GM23338 (cell line): ENCODE results near the gene PDC. TPM values are rescaled to one million over a fixed set of nuclear protein-coding genes. Genes with fewer than 3 reads are reported as not detected.

Source experiments
- ATAC-seq: fragments of 200-7000 bp; cut with Tn5 transposase; 3 replicates; pipeline ENCODE4 v1.9.1; 2020
- DNase-seq: peaks from one replicate; pipeline ENCODE4 v3.0.0-alpha.2; 2015; ENCODE audit warnings: low spot score
- H2AFZ ChIP-seq: fragments of 200-600 bp; sonication (generic); 2 replicates; pipeline ENCODE4 v1.8.0; 2016; ENCODE audit warnings: antibody characterized with exemption, mild to moderate bottlenecking, moderate library complexity
- H3F3A ChIP-seq: fragments of 200-600 bp; sonication (generic); replicated peaks from 2 replicates; pipeline ENCODE4 v1.8.0; 2017; ENCODE audit warnings: antibody characterized with exemption, mixed run types, low read depth
- H3K27ac ChIP-seq: fragments of 200-600 bp; sonication (generic); 2 replicates; pipeline ENCODE4 v1.6.1; 2016; ENCODE audit warnings: low read depth
- H3K27me3 ChIP-seq: fragments of 200-600 bp; sonication (generic); 2 replicates; pipeline ENCODE4 v1.8.0; 2016; ENCODE audit warnings: mild to moderate bottlenecking, mixed run types, moderate library complexity; ENCODE audit not compliant: insufficient read depth
- H3K36me3 ChIP-seq: fragments of 200-600 bp; sonication (generic); 2 replicates; pipeline ENCODE4 v1.8.0; 2016; ENCODE audit warnings: mild to moderate bottlenecking; ENCODE audit not compliant: insufficient read depth
- H3K4me1 ChIP-seq: fragments of 200-600 bp; sonication (generic); 2 replicates; pipeline ENCODE4 v1.8.0; 2016; ENCODE audit warnings: mild to moderate bottlenecking, moderate library complexity; ENCODE audit not compliant: insufficient read depth
- H3K4me2 ChIP-seq: fragments of 200-600 bp; sonication (generic); 2 replicates; pipeline ENCODE4 v1.7.1; 2017; ENCODE audit warnings: mixed run types
- H3K4me3 ChIP-seq: fragments of 200-600 bp; sonication (generic); 2 replicates; pipeline ENCODE4 v1.6.1; 2016; ENCODE audit warnings: mixed run types
- H3K79me2 ChIP-seq: fragments of 200-600 bp; sonication (generic); replicated peaks from 2 replicates; pipeline ENCODE4 v1.8.0; 2017; ENCODE audit warnings: mild to moderate bottlenecking; ENCODE audit not compliant: insufficient read depth
- H3K9me2 ChIP-seq: fragments of 200-600 bp; sonication (generic); 2 replicates; pipeline ENCODE4 v1.8.0; 2017; ENCODE audit not compliant: insufficient read depth
- H4K20me1 ChIP-seq: fragments of 200-600 bp; sonication (generic); replicated peaks from 2 replicates; pipeline ENCODE4 v1.8.0; 2017; ENCODE audit warnings: mild to moderate bottlenecking; ENCODE audit not compliant: insufficient read depth
- H3K27ac Mint-ChIP-seq: 2 replicates; pipeline ENCODE4 v1.8.0; 2020; ENCODE audit warnings: inconsistent platforms, mild to moderate bottlenecking, moderate library complexity, mixed read lengths
- H3K27me3 Mint-ChIP-seq: 3 replicates; pipeline ENCODE4 v1.8.0; 2022; ENCODE audit warnings: low read depth, mild to moderate bottlenecking, moderate library complexity, mixed read lengths, inconsistent platforms; ENCODE audit not compliant: insufficient read depth, poor library complexity
- H3K36me3 Mint-ChIP-seq: 3 replicates; pipeline ENCODE4 v1.8.0; 2021; ENCODE audit warnings: low read depth, mild to moderate bottlenecking, inconsistent platforms, moderate library complexity, mixed read lengths
- H3K4me1 Mint-ChIP-seq: 3 replicates; pipeline ENCODE4 v1.8.0; 2020; ENCODE audit warnings: mild to moderate bottlenecking, inconsistent platforms, mixed read lengths
- H3K4me3 Mint-ChIP-seq: 3 replicates; pipeline ENCODE4 v1.8.0; 2021; ENCODE audit warnings: moderate library complexity, mild to moderate bottlenecking, inconsistent platforms, mixed read lengths
- H3K9me3 Mint-ChIP-seq: 3 replicates; pipeline ENCODE4 v1.8.0; 2020; ENCODE audit warnings: moderate library complexity, mild to moderate bottlenecking, inconsistent platforms, mixed read lengths
- CREB1 ChIP-seq: fragments of 250-450 bp; sonication (Bioruptor Pico); IDR thresholded peaks from 2 replicates; pipeline ENCODE4 v1.5.0; 2020; ENCODE audit warnings: low read depth, mild to moderate bottlenecking, moderate library complexity
- ETS1 ChIP-seq: IDR thresholded peaks from 2 replicates; pipeline ENCODE4 v1.6.1; 2016; ENCODE audit warnings: antibody characterized with exemption
- EZH2 ChIP-seq: fragments of 200-600 bp; sonication (generic); IDR thresholded peaks from one replicate; pipeline ENCODE4 v1.8.0; 2017; ENCODE audit warnings: antibody characterized with exemption, mild to moderate bottlenecking, low read depth; ENCODE audit not compliant: unreplicated experiment
- ZNF114 ChIP-seq: fragments of 250-450 bp; sonication (Bioruptor Pico); IDR thresholded peaks from 2 replicates; pipeline ENCODE4 v1.5.0; 2020; ENCODE audit warnings: mild to moderate bottlenecking, moderate library complexity
- polyA plus RNA-seq: library from polyadenylated mRNA; unstranded; fragments of >200 nt; fragmentation: Nextera tagmentation; extraction: Ambion mirVana; gene quantifications from 2 replicates; pipeline ENCODE4 v1.2.1, GENCODE V29; 2016
- total RNA-seq: library from RNA; depleted of rRNA; stranded (reverse); fragments of >200 nt; shearing (Covaris generic); gene quantifications from 2 replicates; pipeline ENCODE4 v1.2.3, GENCODE V29; 2014
- TF ChIP-seq, protein P1 (sequence below): fragments of 250-450 bp; sonication (Bioruptor Pico); IDR thresholded peaks from 2 replicates; pipeline ENCODE4 v1.5.0; 2020; ENCODE audit warnings: mild to moderate bottlenecking, moderate library complexity
- TF ChIP-seq, protein P2 (sequence below), 2 experiments: fragments of 200-600 bp in 1 of 2; sonication (generic) in 1 of 2; conservative IDR thresholded peaks; 2 replicates each; pipeline versions ENCODE4 v1.5.1 to v1.6.1; 2016 to 2017; ENCODE audit warnings: antibody characterized with exemption in 2 of 2, low read depth in 2 of 2, mild to moderate bottlenecking in 2 of 2, moderate library complexity in 1 of 2

Gene PDC
- total and polyA plus RNA-seq, 2 experiments from 2014 or later: not detected

GRCh38 chr1:186463926-186464325, 3.0 kb upstream of the PDC start (continued):
- TF ChIP-seq EZH2 (no peak), ZNF114 (CRISPR knock-in tag) (no peak), CREB1 (CRISPR knock-in tag) (no peak)
- TF ChIP-seq, protein P1, sequence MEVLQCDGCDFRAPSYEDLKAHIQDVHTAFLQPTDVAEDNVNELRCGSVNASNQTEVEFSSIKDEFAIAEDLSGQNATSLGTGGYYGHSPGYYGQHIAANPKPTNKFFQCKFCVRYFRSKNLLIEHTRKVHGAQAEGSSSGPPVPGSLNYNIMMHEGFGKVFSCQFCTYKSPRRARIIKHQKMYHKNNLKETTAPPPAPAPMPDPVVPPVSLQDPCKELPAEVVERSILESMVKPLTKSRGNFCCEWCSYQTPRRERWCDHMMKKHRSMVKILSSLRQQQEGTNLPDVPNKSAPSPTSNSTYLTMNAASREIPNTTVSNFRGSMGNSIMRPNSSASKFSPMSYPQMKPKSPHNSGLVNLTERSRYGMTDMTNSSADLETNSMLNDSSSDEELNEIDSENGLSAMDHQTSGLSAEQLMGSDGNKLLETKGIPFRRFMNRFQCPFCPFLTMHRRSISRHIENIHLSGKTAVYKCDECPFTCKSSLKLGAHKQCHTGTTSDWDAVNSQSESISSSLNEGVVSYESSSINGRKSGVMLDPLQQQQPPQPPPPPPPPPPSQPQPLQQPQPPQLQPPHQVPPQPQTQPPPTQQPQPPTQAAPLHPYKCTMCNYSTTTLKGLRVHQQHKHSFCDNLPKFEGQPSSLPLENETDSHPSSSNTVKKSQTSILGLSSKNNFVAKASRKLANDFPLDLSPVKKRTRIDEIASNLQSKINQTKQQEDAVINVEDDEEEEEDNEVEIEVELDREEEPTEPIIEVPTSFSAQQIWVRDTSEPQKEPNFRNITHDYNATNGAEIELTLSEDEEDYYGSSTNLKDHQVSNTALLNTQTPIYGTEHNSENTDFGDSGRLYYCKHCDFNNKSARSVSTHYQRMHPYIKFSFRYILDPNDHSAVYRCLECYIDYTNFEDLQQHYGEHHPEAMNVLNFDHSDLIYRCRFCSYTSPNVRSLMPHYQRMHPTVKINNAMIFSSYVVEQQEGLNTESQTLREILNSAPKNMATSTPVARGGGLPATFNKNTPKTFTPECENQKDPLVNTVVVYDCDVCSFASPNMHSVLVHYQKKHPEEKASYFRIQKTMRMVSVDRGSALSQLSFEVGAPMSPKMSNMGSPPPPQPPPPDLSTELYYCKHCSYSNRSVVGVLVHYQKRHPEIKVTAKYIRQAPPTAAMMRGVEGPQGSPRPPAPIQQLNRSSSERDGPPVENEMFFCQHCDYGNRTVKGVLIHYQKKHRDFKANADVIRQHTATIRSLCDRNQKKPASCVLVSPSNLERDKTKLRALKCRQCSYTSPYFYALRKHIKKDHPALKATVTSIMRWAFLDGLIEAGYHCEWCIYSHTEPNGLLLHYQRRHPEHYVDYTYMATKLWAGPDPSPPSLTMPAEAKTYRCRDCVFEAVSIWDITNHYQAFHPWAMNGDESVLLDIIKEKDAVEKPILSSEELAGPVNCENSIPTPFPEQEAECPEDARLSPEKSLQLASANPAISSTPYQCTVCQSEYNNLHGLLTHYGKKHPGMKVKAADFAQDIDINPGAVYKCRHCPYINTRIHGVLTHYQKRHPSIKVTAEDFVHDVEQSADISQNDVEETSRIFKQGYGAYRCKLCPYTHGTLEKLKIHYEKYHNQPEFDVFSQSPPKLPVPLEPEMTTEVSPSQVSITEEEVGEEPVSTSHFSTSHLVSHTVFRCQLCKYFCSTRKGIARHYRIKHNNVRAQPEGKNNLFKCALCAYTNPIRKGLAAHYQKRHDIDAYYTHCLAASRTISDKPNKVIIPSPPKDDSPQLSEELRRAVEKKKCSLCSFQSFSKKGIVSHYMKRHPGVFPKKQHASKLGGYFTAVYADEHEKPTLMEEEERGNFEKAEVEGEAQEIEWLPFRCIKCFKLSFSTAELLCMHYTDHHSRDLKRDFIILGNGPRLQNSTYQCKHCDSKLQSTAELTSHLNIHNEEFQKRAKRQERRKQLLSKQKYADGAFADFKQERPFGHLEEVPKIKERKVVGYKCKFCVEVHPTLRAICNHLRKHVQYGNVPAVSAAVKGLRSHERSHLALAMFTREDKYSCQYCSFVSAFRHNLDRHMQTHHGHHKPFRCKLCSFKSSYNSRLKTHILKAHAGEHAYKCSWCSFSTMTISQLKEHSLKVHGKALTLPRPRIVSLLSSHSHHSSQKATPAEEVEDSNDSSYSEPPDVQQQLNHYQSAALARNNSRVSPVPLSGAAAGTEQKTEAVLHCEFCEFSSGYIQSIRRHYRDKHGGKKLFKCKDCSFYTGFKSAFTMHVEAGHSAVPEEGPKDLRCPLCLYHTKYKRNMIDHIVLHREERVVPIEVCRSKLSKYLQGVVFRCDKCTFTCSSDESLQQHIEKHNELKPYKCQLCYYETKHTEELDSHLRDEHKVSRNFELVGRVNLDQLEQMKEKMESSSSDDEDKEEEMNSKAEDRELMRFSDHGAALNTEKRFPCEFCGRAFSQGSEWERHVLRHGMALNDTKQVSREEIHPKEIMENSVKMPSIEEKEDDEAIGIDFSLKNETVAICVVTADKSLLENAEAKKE: no peak
- TF ChIP-seq, protein P2, sequence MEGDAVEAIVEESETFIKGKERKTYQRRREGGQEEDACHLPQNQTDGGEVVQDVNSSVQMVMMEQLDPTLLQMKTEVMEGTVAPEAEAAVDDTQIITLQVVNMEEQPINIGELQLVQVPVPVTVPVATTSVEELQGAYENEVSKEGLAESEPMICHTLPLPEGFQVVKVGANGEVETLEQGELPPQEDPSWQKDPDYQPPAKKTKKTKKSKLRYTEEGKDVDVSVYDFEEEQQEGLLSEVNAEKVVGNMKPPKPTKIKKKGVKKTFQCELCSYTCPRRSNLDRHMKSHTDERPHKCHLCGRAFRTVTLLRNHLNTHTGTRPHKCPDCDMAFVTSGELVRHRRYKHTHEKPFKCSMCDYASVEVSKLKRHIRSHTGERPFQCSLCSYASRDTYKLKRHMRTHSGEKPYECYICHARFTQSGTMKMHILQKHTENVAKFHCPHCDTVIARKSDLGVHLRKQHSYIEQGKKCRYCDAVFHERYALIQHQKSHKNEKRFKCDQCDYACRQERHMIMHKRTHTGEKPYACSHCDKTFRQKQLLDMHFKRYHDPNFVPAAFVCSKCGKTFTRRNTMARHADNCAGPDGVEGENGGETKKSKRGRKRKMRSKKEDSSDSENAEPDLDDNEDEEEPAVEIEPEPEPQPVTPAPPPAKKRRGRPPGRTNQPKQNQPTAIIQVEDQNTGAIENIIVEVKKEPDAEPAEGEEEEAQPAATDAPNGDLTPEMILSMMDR (conservative IDR thresholded peaks at IDR 0.05; ENCODE audit: low read depth in 2 of 2): no peak

DNA sequence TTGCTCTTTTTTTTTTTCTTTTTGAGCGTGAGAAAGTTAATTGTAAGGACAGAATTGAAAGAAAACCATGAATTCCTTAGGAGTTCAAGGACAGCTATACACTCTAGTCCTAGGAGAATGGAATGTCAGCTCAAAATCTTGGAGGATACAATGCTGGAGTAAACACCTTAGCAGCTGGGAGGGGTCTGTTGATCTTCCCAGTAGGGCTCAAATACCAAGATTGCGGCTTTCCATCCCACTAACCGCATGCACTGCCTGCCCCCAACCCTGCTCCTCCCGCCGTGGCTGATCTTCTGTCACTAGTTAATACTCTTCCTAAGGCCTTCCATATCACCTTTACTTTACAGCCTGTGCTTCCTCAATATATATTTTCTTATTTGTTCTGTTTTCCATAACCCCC, 2.6 kb upstream of the PDC start:
- Histone ChIP-seq H3K4me2 (no peak overlapping the region), H3K4me3 (no peak overlapping the region), H3K27ac (no peak overlapping the region), H3F3A (no peaks in the 10 kb centered on the region), H3K27me3 (no peaks in the 10 kb centered on the region), H3K36me3 (no peaks in the 10 kb centered on the region), H4K20me1 (no peaks in the 10 kb centered on the region), H2AFZ (no peak overlapping the region), H3K4me1 (no peaks in the 10 kb centered on the region), H3K9me2 (no peaks in the 10 kb centered on the region), H3K79me2 (no peaks in the 10 kb centered on the region)
- Mint-ChIP-seq H3K27ac (no peak overlapping the region), H3K4me3 (no peak overlapping the region), H3K36me3 (no peaks in the 10 kb centered on the region), H3K4me1 (peaks cover 6% of the 10 kb centered on the region; the same call in 2 of the 3 replicates), H3K27me3 (no peaks in the 10 kb centered on the region), H3K9me3 (no peaks in the 10 kb centered on the region)
- peak; percentile 73 for DNase-seq
- ATAC-seq: peak; percentile 94
- TF ChIP-seq ZNF114 (CRISPR knock-in tag) (no peak), ETS1 (no peak)
- TF ChIP-seq, protein P2 (conservative IDR thresholded peaks at IDR 0.05; ENCODE audit: low read depth in 2 of 2): no peak
